ENCODE results near the gene DPEP3.
A peak's percentile ranks its signal among the peaks of the same experiment; 100 is the strongest.

The DPEP3 gene

GRCh38 chr16:67930191-67930590 lies 50.1 kb downstream of the DPEP3 start:
- no peak for TF ChIP-seq CTCF (IDR thresholded peaks at IDR 0.05; ENCODE audit: borderline replicate concordance, control extremely low read depth, extremely low read depth, insufficient read depth, missing control alignments)
- in situ Hi-C loops (cut with MboI; ENCODE audit: low sequenced_read_pairs, unreplicated experiment): no loop called here
- DNase-seq (ENCODE audit: low spot score): no peak

- peak; percentile 83 for TF ChIP-seq CTCF (IDR thresholded peaks at IDR 0.05; ENCODE audit: borderline replicate concordance, control extremely low read depth, extremely low read depth, insufficient read depth, missing control alignments)
- peak; percentile 92 for DNase-seq (ENCODE audit: low spot score)
- in situ Hi-C loops (cut with MboI; ENCODE audit: low sequenced_read_pairs, unreplicated experiment): loop anchor here (10.0 kb wide), 1 partner anchor 254 kb away; no protein-coding TSS in a partner anchor
Observed at GRCh38 chr16:67928561-67929364, 51.5 kb downstream of the DPEP3 start.

GRCh38 chr16:67928147-67928546 lies 52.2 kb downstream of the DPEP3 start:
- no peak for TF ChIP-seq CTCF (IDR thresholded peaks at IDR 0.05; ENCODE audit: borderline replicate concordance, control extremely low read depth, extremely low read depth, insufficient read depth, missing control alignments)
- DNase-seq (ENCODE audit: low spot score): no peak
- in situ Hi-C loops (cut with MboI; ENCODE audit: low sequenced_read_pairs, unreplicated experiment): loop anchor here (10.0 kb wide), 1 partner anchor 253 kb away; no protein-coding TSS in a partner anchor

GRCh38 chr16:67927131-67927941 lies 53.0 kb downstream of the DPEP3 start:
- no peak for DNase-seq (ENCODE audit: low spot score)
- in situ Hi-C loops (cut with MboI; ENCODE audit: low sequenced_read_pairs, unreplicated experiment): loop anchor here (10.0 kb wide), 1 partner anchor 253 kb away; no protein-coding TSS in a partner anchor

GRCh38 chr16:67926181-67926750 lies 54.0 kb downstream of the DPEP3 start:
- DNase-seq (ENCODE audit: low spot score): no peak
- in situ Hi-C loops (cut with MboI; ENCODE audit: low sequenced_read_pairs, unreplicated experiment): loop anchor here (10.0 kb wide), 1 partner anchor 251 kb away; no protein-coding TSS in a partner anchor
- no peak for TF ChIP-seq CTCF (IDR thresholded peaks at IDR 0.05; ENCODE audit: borderline replicate concordance, control extremely low read depth, extremely low read depth, insufficient read depth, missing control alignments)

More at GRCh38 chr16:67927131-67927941, 53.0 kb downstream of the DPEP3 start:
- no peak for TF ChIP-seq CTCF (IDR thresholded peaks at IDR 0.05; ENCODE audit: borderline replicate concordance, control extremely low read depth, extremely low read depth, insufficient read depth, missing control alignments)

Measured in GM13976 (cell line).